Ovary (tissue), 3 donors: ENCODE measurements around the gene DHRS9.

Source experiments
- CTCF ChIP-seq, 3 donors: fragments of 450-650 bp in 2 of 3; fragments of 200-600 bp in 1 of 3; IDR thresholded peaks; one replicate each; pipeline versions ENCODE4 v1.5.1 to v1.8.0; 2016 to 2022; ENCODE audit warnings: antibody characterized with exemption in 3 of 3, mild to moderate bottlenecking in 1 of 3
- EP300 ChIP-seq: sonication (generic); formaldehyde crosslinking; IDR thresholded peaks from one replicate; pipeline ENCODE4 v1.6.1; 2017; ENCODE audit warnings: antibody characterized with exemption
- POLR2A ChIP-seq: fragments of 450-650 bp; IDR thresholded peaks from one replicate; pipeline ENCODE4 v1.6.1; 2017; ENCODE audit warnings: antibody characterized with exemption, mild to moderate bottlenecking, moderate library complexity
- donor health status: DM: no; HTN: no; CAD: no.

- TF ChIP-seq POLR2A, result no peak
- TF ChIP-seq CTCF (IDR thresholded peaks at IDR 0.05), result no peak
- TF ChIP-seq EP300, result no peak
These were observed 4.8 kb downstream of the DHRS9 start for GRCh38 chr2:169073963-169074751.
